Measurements from ENCODE around the gene MT1X. TPM values are rescaled to one million over a fixed set of nuclear protein-coding genes. Genes with fewer than 3 reads are reported as not detected.

Gene MT1X
- total and polyA plus RNA-seq, 2 experiments from 2014 or later: 293 to 942 TPM

DNA sequence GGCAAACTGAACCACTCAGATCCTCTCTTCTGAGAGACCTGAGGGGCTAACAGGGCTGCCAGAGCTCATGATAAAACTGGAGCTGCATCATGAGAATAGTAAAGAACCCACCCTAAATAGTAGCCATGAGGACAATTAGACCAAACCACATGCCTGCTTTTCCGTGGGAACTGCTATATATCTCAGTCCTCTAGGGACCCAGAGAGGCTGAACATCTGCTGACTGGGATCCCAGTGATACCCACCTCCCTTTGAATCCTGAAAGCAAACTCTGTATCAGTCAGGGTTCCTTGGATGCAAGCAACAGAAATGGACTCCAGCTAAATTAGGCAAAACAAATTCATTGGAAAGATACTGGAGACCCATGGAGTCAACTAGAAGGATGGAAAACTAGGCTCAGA lies 6.5 kb downstream of the MT1X start:
- Mint-ChIP-seq H3K9me3 (peaks cover 11% of the 10 kb centered on the region; the same call in 2 of the 3 replicates), H3K36me3 (ENCODE audit: low read depth) (peaks cover 31% of the 10 kb centered on the region), H3K4me1 (peaks cover 15% of the 10 kb centered on the region), H3K27ac (no peak overlapping the region), H3K27me3 (ENCODE audit: insufficient read depth, low read depth, poor library complexity) (peaks cover 15% of the 10 kb centered on the region), H3K4me3 (no peak overlapping the region)
- Histone ChIP-seq H3K79me2 (replicated peaks; ENCODE audit: insufficient read depth) (no peaks in the 10 kb centered on the region), H3K9me2 (ENCODE audit: insufficient read depth) (no peaks in the 10 kb centered on the region), H2AFZ (no peak overlapping the region), H3K4me1 (ENCODE audit: insufficient read depth) (peaks cover 7% of the 10 kb centered on the region; the same call in 1 of the 2 replicates), H3F3A (replicated peaks; ENCODE audit: low read depth) (no peaks in the 10 kb centered on the region), H3K36me3 (ENCODE audit: insufficient read depth) (no peaks in the 10 kb centered on the region), H3K4me2 (no peak overlapping the region), H3K27me3 (ENCODE audit: insufficient read depth) (no peaks in the 10 kb centered on the region), H3K27ac (ENCODE audit: low read depth) (no peak overlapping the region), H4K20me1 (replicated peaks; ENCODE audit: insufficient read depth) (no peaks in the 10 kb centered on the region), H3K4me3 (no peak overlapping the region)
- ATAC-seq: peak; percentile 47; the same call in 2 of the 3 replicates
- TF ChIP-seq EZH2 (IDR thresholded peaks at IDR 0.05; ENCODE audit: low read depth, unreplicated experiment) (no peak), NANOG (IDR thresholded peaks at IDR 0.05; ENCODE audit: borderline replicate concordance) (no peak), STAT1 (IDR thresholded peaks at IDR 0.05; ENCODE audit: unreplicated experiment) (no peak), CTCF (conservative IDR thresholded peaks at IDR 0.05; ENCODE audit: low read depth in 2 of 2) (no peak), REST (IDR thresholded peaks at IDR 0.05; ENCODE audit: unreplicated experiment) (no peak), ZNF331 (CRISPR knock-in tag; IDR thresholded peaks at IDR 0.05; ENCODE audit: low read depth) (no peak), POLR2AphosphoS5 (IDR thresholded peaks at IDR 0.05; ENCODE audit: low read depth) (no peak), JUNB (IDR thresholded peaks at IDR 0.05; ENCODE audit: unreplicated experiment) (no peak), CREB1 (CRISPR knock-in tag; IDR thresholded peaks at IDR 0.05; ENCODE audit: low read depth) (no peak), ZNF114 (CRISPR knock-in tag; IDR thresholded peaks at IDR 0.05) (no peak), EZH2phosphoT487 (IDR thresholded peaks at IDR 0.05; ENCODE audit: unreplicated experiment) (no peak), ETS1 (IDR thresholded peaks at IDR 0.05) (no peak)
- TF ChIP-seq, protein P1, sequence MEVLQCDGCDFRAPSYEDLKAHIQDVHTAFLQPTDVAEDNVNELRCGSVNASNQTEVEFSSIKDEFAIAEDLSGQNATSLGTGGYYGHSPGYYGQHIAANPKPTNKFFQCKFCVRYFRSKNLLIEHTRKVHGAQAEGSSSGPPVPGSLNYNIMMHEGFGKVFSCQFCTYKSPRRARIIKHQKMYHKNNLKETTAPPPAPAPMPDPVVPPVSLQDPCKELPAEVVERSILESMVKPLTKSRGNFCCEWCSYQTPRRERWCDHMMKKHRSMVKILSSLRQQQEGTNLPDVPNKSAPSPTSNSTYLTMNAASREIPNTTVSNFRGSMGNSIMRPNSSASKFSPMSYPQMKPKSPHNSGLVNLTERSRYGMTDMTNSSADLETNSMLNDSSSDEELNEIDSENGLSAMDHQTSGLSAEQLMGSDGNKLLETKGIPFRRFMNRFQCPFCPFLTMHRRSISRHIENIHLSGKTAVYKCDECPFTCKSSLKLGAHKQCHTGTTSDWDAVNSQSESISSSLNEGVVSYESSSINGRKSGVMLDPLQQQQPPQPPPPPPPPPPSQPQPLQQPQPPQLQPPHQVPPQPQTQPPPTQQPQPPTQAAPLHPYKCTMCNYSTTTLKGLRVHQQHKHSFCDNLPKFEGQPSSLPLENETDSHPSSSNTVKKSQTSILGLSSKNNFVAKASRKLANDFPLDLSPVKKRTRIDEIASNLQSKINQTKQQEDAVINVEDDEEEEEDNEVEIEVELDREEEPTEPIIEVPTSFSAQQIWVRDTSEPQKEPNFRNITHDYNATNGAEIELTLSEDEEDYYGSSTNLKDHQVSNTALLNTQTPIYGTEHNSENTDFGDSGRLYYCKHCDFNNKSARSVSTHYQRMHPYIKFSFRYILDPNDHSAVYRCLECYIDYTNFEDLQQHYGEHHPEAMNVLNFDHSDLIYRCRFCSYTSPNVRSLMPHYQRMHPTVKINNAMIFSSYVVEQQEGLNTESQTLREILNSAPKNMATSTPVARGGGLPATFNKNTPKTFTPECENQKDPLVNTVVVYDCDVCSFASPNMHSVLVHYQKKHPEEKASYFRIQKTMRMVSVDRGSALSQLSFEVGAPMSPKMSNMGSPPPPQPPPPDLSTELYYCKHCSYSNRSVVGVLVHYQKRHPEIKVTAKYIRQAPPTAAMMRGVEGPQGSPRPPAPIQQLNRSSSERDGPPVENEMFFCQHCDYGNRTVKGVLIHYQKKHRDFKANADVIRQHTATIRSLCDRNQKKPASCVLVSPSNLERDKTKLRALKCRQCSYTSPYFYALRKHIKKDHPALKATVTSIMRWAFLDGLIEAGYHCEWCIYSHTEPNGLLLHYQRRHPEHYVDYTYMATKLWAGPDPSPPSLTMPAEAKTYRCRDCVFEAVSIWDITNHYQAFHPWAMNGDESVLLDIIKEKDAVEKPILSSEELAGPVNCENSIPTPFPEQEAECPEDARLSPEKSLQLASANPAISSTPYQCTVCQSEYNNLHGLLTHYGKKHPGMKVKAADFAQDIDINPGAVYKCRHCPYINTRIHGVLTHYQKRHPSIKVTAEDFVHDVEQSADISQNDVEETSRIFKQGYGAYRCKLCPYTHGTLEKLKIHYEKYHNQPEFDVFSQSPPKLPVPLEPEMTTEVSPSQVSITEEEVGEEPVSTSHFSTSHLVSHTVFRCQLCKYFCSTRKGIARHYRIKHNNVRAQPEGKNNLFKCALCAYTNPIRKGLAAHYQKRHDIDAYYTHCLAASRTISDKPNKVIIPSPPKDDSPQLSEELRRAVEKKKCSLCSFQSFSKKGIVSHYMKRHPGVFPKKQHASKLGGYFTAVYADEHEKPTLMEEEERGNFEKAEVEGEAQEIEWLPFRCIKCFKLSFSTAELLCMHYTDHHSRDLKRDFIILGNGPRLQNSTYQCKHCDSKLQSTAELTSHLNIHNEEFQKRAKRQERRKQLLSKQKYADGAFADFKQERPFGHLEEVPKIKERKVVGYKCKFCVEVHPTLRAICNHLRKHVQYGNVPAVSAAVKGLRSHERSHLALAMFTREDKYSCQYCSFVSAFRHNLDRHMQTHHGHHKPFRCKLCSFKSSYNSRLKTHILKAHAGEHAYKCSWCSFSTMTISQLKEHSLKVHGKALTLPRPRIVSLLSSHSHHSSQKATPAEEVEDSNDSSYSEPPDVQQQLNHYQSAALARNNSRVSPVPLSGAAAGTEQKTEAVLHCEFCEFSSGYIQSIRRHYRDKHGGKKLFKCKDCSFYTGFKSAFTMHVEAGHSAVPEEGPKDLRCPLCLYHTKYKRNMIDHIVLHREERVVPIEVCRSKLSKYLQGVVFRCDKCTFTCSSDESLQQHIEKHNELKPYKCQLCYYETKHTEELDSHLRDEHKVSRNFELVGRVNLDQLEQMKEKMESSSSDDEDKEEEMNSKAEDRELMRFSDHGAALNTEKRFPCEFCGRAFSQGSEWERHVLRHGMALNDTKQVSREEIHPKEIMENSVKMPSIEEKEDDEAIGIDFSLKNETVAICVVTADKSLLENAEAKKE (CRISPR knock-in tag; IDR thresholded peaks at IDR 0.05): no peak
- DNase-seq (ENCODE audit: low spot score): no peak
